ENCODE results near the gene C14orf93. TPM values are rescaled to one million over a fixed set of nuclear protein-coding genes. Genes with fewer than 3 reads are reported as not detected.

Gene C14orf93
- total RNA-seq, 1 donor from 2014 or later = 9.7 TPM

DNA sequence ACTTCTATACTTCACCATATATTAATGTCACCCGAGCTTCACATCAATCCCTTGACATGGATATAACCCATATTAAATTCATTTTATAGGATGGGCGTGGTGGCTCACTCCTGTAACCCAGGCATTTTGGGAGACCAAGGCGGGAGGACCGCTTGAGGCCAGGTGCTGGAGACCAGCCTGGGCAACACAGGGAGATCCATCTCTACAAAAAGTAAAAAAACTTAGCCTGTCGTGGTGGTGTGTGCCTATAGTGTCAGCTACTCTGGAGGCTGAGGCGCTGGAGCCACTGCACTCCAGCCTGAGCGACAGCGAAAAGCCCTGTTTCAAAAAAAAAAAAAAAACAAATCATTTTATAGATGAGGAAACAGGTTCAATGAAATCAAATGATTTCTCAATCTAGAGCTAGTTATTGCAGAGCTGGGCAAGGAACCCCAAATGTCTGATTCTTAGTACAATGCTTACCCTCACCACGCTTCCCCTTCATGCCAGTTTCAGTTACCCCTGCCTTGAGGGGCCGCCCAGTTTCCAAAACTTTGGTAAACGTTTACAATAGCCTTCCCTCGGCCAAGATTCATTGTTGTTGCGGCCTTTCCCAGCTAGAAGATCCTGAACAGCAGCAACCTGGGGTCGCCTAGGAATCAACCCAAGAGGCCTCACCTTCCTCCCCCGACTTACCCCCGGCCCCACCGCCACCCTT lies 24.0 kb upstream of the C14orf93 start:
- peak overlapping the region; percentile 81 for H3K4me3 ChIP-seq (ENCODE audit: low read depth, low read length)
- H3K36me3 ChIP-seq (ENCODE audit: control insufficient read depth, insufficient read depth, low read length) = peaks cover 3% of the 10 kb centered on the region
- DNase-seq (ENCODE audit: low read depth) = no peak
- no peaks in the 10 kb centered on the region for H3K27me3 ChIP-seq (ENCODE audit: control insufficient read depth, insufficient read depth, low read length)
- TF ChIP-seq CTCF (IDR thresholded peaks at IDR 0.05; ENCODE audit: insufficient read depth, low read length, poor library complexity, severe bottlenecking) = no peak

DNA sequence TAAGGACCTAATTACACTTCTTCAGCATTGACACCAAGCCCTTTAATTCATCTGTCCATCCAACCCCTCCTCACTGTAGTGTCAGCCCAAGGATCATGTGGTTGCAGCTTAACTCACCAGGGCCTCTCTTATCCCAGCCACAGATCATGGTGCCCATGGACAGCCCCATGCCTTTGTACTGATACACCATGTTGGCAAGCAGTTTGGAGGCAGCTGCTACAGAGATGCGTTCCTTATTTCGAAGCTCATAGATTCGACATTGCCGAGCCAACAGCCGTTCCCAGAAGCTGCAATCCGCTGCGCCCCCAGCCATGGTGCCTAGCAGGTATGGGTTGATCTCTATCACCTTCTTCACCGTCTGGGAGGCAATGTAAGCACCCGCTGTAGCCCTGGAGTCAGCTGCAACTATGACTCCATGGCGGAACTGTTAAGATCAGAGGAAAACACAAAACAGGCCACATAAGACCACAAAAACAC lies 23.3 kb upstream of the C14orf93 start:
- DNase-seq (ENCODE audit: low read depth) = no peak
- H3K36me3 ChIP-seq (ENCODE audit: control insufficient read depth, insufficient read depth, low read length) = peaks cover 3% of the 10 kb centered on the region
- peak overlapping the region; percentile 1 for H3K4me3 ChIP-seq (ENCODE audit: low read depth, low read length)
- no peak for TF ChIP-seq CTCF (IDR thresholded peaks at IDR 0.05; ENCODE audit: insufficient read depth, low read length, poor library complexity, severe bottlenecking)
- no peaks in the 10 kb centered on the region for H3K27me3 ChIP-seq (ENCODE audit: control insufficient read depth, insufficient read depth, low read length)

- Histone ChIP-seq H3K27me3 (ENCODE audit: control insufficient read depth, insufficient read depth, low read length) (no peaks in the 10 kb centered on the region), H3K36me3 (ENCODE audit: control insufficient read depth, insufficient read depth, low read length) (peaks cover 3% of the 10 kb centered on the region), H3K4me3 (ENCODE audit: low read depth, low read length) (no peak overlapping the region)
- DNase-seq (ENCODE audit: low read depth) = no peak
- no peak for TF ChIP-seq CTCF (IDR thresholded peaks at IDR 0.05; ENCODE audit: insufficient read depth, low read length, poor library complexity, severe bottlenecking)
These were observed 21.0 kb upstream of the C14orf93 start for GRCh38 chr14:23030936-23031335.

DNA sequence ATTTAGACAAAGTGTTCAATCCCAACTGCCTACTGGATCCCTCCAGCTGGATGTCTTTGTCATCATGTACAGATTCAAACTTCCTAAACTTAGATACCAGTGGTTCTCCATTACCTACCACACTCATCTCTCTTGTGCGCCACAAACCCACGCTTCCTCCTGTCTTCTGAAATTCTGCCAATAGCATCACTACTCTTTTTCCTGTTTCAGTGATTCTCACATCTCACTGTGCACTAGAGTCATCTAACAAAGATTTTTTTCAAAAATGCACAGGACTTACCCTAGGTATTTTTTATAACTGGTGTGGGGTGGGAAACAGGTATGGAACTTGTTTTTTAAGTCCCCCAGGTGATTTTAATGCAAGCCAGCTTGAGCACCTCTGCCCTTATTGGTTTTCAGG lies 18.9 kb upstream of the C14orf93 start:
- peaks cover 3% of the 10 kb centered on the region for H3K36me3 ChIP-seq (ENCODE audit: control insufficient read depth, insufficient read depth, low read length)
- no peaks in the 10 kb centered on the region for H3K27me3 ChIP-seq (ENCODE audit: control insufficient read depth, insufficient read depth, low read length)
- H3K4me3 ChIP-seq (ENCODE audit: low read depth, low read length) = no peak overlapping the region
- no peak for TF ChIP-seq CTCF (IDR thresholded peaks at IDR 0.05; ENCODE audit: insufficient read depth, low read length, poor library complexity, severe bottlenecking)
- no peak for DNase-seq (ENCODE audit: low read depth)

DNA sequence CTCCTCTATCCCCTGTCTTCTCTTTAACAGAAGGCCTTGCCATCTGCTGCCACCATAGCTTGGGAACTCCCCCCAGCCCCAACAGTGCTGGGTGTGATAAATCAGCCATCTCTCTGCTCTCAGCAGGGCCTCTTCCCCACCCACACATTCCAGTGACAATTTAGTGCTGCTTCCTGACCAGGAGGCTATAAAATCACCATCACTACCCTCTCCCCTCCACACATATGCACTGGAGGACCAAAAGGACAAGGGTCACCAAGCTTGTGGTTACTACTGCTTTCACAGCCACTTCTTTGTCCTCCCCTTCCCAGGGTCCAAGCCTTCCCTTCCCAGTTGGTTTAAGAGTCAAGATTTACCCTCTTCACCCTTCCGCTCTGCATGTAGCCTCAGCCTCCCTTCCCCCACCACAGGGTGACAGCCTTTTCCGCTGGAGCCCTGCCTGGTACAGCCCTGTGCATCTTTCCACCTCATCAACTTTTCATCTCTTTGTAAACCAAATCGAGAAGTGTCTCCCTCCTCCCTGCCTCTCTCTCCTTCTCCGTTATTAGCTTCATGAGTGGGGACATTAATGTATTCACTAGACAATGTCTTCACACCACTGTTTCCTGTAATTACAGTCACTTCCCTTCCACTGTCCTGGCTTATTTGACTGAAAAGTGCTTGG lies 15.3 kb upstream of the C14orf93 start:
- H3K27me3 ChIP-seq (ENCODE audit: control insufficient read depth, insufficient read depth, low read length) = no peaks in the 10 kb centered on the region
- no peak for DNase-seq (ENCODE audit: low read depth)
- H3K4me3 ChIP-seq (ENCODE audit: low read depth, low read length) = no peak overlapping the region
- TF ChIP-seq CTCF (IDR thresholded peaks at IDR 0.05; ENCODE audit: insufficient read depth, low read length, poor library complexity, severe bottlenecking) = no peak
- H3K36me3 ChIP-seq (ENCODE audit: control insufficient read depth, insufficient read depth, low read length) = no peaks in the 10 kb centered on the region

Measured in kidney epithelial cell (primary cell).